GM23338 (cell line): ENCODE data around the gene ULBP3. TPM values are rescaled to one million over a fixed set of nuclear protein-coding genes. Genes with fewer than 3 reads are reported as not detected.

Experiments
- ATAC-seq: fragments of 200-7000 bp; cut with Tn5 transposase; 3 replicates; pipeline ENCODE4 v1.9.1; 2020
- DNase-seq: peaks from one replicate; pipeline ENCODE4 v3.0.0-alpha.2; 2015; ENCODE audit warnings: low spot score
- H2AFZ ChIP-seq: fragments of 200-600 bp; sonication (generic); 2 replicates; pipeline ENCODE4 v1.8.0; 2016; ENCODE audit warnings: antibody characterized with exemption, mild to moderate bottlenecking, moderate library complexity
- H3F3A ChIP-seq: fragments of 200-600 bp; sonication (generic); replicated peaks from 2 replicates; pipeline ENCODE4 v1.8.0; 2017; ENCODE audit warnings: antibody characterized with exemption, mixed run types, low read depth
- H3K27ac ChIP-seq: fragments of 200-600 bp; sonication (generic); 2 replicates; pipeline ENCODE4 v1.6.1; 2016; ENCODE audit warnings: low read depth
- H3K27me3 ChIP-seq: fragments of 200-600 bp; sonication (generic); 2 replicates; pipeline ENCODE4 v1.8.0; 2016; ENCODE audit warnings: mild to moderate bottlenecking, mixed run types, moderate library complexity; ENCODE audit not compliant: insufficient read depth
- H3K36me3 ChIP-seq: fragments of 200-600 bp; sonication (generic); 2 replicates; pipeline ENCODE4 v1.8.0; 2016; ENCODE audit warnings: mild to moderate bottlenecking; ENCODE audit not compliant: insufficient read depth
- H3K4me1 ChIP-seq: fragments of 200-600 bp; sonication (generic); 2 replicates; pipeline ENCODE4 v1.8.0; 2016; ENCODE audit warnings: mild to moderate bottlenecking, moderate library complexity; ENCODE audit not compliant: insufficient read depth
- H3K4me2 ChIP-seq: fragments of 200-600 bp; sonication (generic); 2 replicates; pipeline ENCODE4 v1.7.1; 2017; ENCODE audit warnings: mixed run types
- H3K4me3 ChIP-seq: fragments of 200-600 bp; sonication (generic); 2 replicates; pipeline ENCODE4 v1.6.1; 2016; ENCODE audit warnings: mixed run types
- H3K79me2 ChIP-seq: fragments of 200-600 bp; sonication (generic); replicated peaks from 2 replicates; pipeline ENCODE4 v1.8.0; 2017; ENCODE audit warnings: mild to moderate bottlenecking; ENCODE audit not compliant: insufficient read depth
- H3K9me2 ChIP-seq: fragments of 200-600 bp; sonication (generic); 2 replicates; pipeline ENCODE4 v1.8.0; 2017; ENCODE audit not compliant: insufficient read depth
- H4K20me1 ChIP-seq: fragments of 200-600 bp; sonication (generic); replicated peaks from 2 replicates; pipeline ENCODE4 v1.8.0; 2017; ENCODE audit warnings: mild to moderate bottlenecking; ENCODE audit not compliant: insufficient read depth
- H3K27ac Mint-ChIP-seq: 2 replicates; pipeline ENCODE4 v1.8.0; 2020; ENCODE audit warnings: inconsistent platforms, mild to moderate bottlenecking, moderate library complexity, mixed read lengths
- H3K27me3 Mint-ChIP-seq: 3 replicates; pipeline ENCODE4 v1.8.0; 2022; ENCODE audit warnings: low read depth, mild to moderate bottlenecking, moderate library complexity, mixed read lengths, inconsistent platforms; ENCODE audit not compliant: insufficient read depth, poor library complexity
- H3K36me3 Mint-ChIP-seq: 3 replicates; pipeline ENCODE4 v1.8.0; 2021; ENCODE audit warnings: low read depth, mild to moderate bottlenecking, inconsistent platforms, moderate library complexity, mixed read lengths
- H3K4me1 Mint-ChIP-seq: 3 replicates; pipeline ENCODE4 v1.8.0; 2020; ENCODE audit warnings: mild to moderate bottlenecking, inconsistent platforms, mixed read lengths
- H3K4me3 Mint-ChIP-seq: 3 replicates; pipeline ENCODE4 v1.8.0; 2021; ENCODE audit warnings: moderate library complexity, mild to moderate bottlenecking, inconsistent platforms, mixed read lengths
- H3K9me3 Mint-ChIP-seq: 3 replicates; pipeline ENCODE4 v1.8.0; 2020; ENCODE audit warnings: moderate library complexity, mild to moderate bottlenecking, inconsistent platforms, mixed read lengths
- CREB1 ChIP-seq: fragments of 250-450 bp; sonication (Bioruptor Pico); IDR thresholded peaks from 2 replicates; pipeline ENCODE4 v1.5.0; 2020; ENCODE audit warnings: low read depth, mild to moderate bottlenecking, moderate library complexity
- EZH2 ChIP-seq: fragments of 200-600 bp; sonication (generic); IDR thresholded peaks from one replicate; pipeline ENCODE4 v1.8.0; 2017; ENCODE audit warnings: antibody characterized with exemption, mild to moderate bottlenecking, low read depth; ENCODE audit not compliant: unreplicated experiment
- EZH2phosphoT487 ChIP-seq: fragments of 200-600 bp; sonication (generic); IDR thresholded peaks from one replicate; pipeline ENCODE4 v1.8.1; 2018; ENCODE audit warnings: antibody characterized with exemption; ENCODE audit not compliant: unreplicated experiment
- JUNB ChIP-seq: IDR thresholded peaks from one replicate; pipeline ENCODE4 v1.6.1; 2016; ENCODE audit warnings: antibody characterized with exemption; ENCODE audit not compliant: unreplicated experiment
- NANOG ChIP-seq: IDR thresholded peaks from 2 replicates; pipeline ENCODE4 v1.6.1; 2016; ENCODE audit warnings: antibody characterized with exemption, borderline replicate concordance
- POLR2AphosphoS5 ChIP-seq: IDR thresholded peaks from 2 replicates; pipeline ENCODE4 v1.6.1; 2016; ENCODE audit warnings: antibody characterized with exemption, low read depth
- STAT1 ChIP-seq: IDR thresholded peaks from one replicate; pipeline ENCODE4 v1.6.1; 2016; ENCODE audit warnings: antibody characterized with exemption; ENCODE audit not compliant: unreplicated experiment
- ZNF114 ChIP-seq: fragments of 250-450 bp; sonication (Bioruptor Pico); IDR thresholded peaks from 2 replicates; pipeline ENCODE4 v1.5.0; 2020; ENCODE audit warnings: mild to moderate bottlenecking, moderate library complexity
- ZNF331 ChIP-seq: fragments of 250-450 bp; sonication (Bioruptor Pico); IDR thresholded peaks from 2 replicates; pipeline ENCODE4 v1.5.0; 2020; ENCODE audit warnings: low read depth, mild to moderate bottlenecking, moderate library complexity
- polyA plus RNA-seq: library from polyadenylated mRNA; unstranded; fragments of >200 nt; fragmentation: Nextera tagmentation; extraction: Ambion mirVana; gene quantifications from 2 replicates; pipeline ENCODE4 v1.2.1, GENCODE V29; 2016
- total RNA-seq: library from RNA; depleted of rRNA; stranded (reverse); fragments of >200 nt; shearing (Covaris generic); gene quantifications from 2 replicates; pipeline ENCODE4 v1.2.3, GENCODE V29; 2014
- TF ChIP-seq, protein P1 (sequence below): fragments of 250-450 bp; sonication (Bioruptor Pico); IDR thresholded peaks from 2 replicates; pipeline ENCODE4 v1.5.0; 2020; ENCODE audit warnings: mild to moderate bottlenecking, moderate library complexity
- TF ChIP-seq, protein P2 (sequence below): IDR thresholded peaks from 2 replicates; pipeline ENCODE4 v1.6.1; 2016; ENCODE audit warnings: antibody characterized with exemption
- TF ChIP-seq, protein P3 (sequence below): IDR thresholded peaks from one replicate; pipeline ENCODE4 v1.6.1; 2018; ENCODE audit warnings: antibody characterized with exemption; ENCODE audit not compliant: unreplicated experiment
- TF ChIP-seq, protein P4 (sequence below), 2 experiments: fragments of 200-600 bp in 1 of 2; sonication (generic) in 1 of 2; conservative IDR thresholded peaks; 2 replicates each; pipeline versions ENCODE4 v1.5.1 to v1.6.1; 2016 to 2017; ENCODE audit warnings: antibody characterized with exemption in 2 of 2, low read depth in 2 of 2, mild to moderate bottlenecking in 2 of 2, moderate library complexity in 1 of 2

Gene ULBP3
- total and polyA plus RNA-seq, 2 experiments from 2014 or later = 0.60 to 4.2 TPM

DNA sequence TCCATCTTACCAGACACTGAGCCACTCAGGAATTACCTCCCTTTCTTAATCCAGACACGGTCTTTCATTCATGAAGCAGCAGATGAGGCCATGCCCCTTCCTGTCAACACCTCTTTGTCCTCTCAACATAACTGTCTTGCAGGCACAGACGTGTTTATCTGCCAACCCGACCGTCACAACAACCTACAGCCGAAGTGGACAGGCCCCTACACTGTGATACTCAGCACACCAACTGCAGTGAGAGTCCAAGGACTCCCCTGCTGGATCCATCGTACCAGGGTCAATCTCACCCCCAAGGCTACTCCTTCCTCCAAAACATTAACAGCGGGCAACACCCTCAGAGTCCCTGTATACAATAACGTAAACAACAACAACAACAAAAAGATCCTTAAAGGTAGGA is 30.6 kb upstream of the ULBP3 start:
- DNase-seq (no peak), ATAC-seq (no peak)
- H3K36me3 ChIP-seq = no peaks in the 10 kb centered on the region
- no peak overlapping the region for H3K27ac ChIP-seq
- no peaks in the 10 kb centered on the region for H3K4me1 ChIP-seq
- no peak overlapping the region for H3K27ac Mint-ChIP-seq
- H3K27me3 Mint-ChIP-seq = peaks cover 4% of the 10 kb centered on the region
- H3F3A ChIP-seq = no peaks in the 10 kb centered on the region
- H2AFZ ChIP-seq = no peak overlapping the region
- no peaks in the 10 kb centered on the region for H3K9me3 Mint-ChIP-seq
- TF ChIP-seq EZH2 = no peak
- TF ChIP-seq JUNB = no peak
- TF ChIP-seq EZH2phosphoT487 = no peak
- TF ChIP-seq POLR2AphosphoS5 = no peak
- TF ChIP-seq, protein P1, sequence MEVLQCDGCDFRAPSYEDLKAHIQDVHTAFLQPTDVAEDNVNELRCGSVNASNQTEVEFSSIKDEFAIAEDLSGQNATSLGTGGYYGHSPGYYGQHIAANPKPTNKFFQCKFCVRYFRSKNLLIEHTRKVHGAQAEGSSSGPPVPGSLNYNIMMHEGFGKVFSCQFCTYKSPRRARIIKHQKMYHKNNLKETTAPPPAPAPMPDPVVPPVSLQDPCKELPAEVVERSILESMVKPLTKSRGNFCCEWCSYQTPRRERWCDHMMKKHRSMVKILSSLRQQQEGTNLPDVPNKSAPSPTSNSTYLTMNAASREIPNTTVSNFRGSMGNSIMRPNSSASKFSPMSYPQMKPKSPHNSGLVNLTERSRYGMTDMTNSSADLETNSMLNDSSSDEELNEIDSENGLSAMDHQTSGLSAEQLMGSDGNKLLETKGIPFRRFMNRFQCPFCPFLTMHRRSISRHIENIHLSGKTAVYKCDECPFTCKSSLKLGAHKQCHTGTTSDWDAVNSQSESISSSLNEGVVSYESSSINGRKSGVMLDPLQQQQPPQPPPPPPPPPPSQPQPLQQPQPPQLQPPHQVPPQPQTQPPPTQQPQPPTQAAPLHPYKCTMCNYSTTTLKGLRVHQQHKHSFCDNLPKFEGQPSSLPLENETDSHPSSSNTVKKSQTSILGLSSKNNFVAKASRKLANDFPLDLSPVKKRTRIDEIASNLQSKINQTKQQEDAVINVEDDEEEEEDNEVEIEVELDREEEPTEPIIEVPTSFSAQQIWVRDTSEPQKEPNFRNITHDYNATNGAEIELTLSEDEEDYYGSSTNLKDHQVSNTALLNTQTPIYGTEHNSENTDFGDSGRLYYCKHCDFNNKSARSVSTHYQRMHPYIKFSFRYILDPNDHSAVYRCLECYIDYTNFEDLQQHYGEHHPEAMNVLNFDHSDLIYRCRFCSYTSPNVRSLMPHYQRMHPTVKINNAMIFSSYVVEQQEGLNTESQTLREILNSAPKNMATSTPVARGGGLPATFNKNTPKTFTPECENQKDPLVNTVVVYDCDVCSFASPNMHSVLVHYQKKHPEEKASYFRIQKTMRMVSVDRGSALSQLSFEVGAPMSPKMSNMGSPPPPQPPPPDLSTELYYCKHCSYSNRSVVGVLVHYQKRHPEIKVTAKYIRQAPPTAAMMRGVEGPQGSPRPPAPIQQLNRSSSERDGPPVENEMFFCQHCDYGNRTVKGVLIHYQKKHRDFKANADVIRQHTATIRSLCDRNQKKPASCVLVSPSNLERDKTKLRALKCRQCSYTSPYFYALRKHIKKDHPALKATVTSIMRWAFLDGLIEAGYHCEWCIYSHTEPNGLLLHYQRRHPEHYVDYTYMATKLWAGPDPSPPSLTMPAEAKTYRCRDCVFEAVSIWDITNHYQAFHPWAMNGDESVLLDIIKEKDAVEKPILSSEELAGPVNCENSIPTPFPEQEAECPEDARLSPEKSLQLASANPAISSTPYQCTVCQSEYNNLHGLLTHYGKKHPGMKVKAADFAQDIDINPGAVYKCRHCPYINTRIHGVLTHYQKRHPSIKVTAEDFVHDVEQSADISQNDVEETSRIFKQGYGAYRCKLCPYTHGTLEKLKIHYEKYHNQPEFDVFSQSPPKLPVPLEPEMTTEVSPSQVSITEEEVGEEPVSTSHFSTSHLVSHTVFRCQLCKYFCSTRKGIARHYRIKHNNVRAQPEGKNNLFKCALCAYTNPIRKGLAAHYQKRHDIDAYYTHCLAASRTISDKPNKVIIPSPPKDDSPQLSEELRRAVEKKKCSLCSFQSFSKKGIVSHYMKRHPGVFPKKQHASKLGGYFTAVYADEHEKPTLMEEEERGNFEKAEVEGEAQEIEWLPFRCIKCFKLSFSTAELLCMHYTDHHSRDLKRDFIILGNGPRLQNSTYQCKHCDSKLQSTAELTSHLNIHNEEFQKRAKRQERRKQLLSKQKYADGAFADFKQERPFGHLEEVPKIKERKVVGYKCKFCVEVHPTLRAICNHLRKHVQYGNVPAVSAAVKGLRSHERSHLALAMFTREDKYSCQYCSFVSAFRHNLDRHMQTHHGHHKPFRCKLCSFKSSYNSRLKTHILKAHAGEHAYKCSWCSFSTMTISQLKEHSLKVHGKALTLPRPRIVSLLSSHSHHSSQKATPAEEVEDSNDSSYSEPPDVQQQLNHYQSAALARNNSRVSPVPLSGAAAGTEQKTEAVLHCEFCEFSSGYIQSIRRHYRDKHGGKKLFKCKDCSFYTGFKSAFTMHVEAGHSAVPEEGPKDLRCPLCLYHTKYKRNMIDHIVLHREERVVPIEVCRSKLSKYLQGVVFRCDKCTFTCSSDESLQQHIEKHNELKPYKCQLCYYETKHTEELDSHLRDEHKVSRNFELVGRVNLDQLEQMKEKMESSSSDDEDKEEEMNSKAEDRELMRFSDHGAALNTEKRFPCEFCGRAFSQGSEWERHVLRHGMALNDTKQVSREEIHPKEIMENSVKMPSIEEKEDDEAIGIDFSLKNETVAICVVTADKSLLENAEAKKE (CRISPR knock-in tag) = no peak
- TF ChIP-seq ZNF331 = no peak
- no peak for TF ChIP-seq STAT1
- TF ChIP-seq NANOG = no peak
- TF ChIP-seq, protein P2, sequence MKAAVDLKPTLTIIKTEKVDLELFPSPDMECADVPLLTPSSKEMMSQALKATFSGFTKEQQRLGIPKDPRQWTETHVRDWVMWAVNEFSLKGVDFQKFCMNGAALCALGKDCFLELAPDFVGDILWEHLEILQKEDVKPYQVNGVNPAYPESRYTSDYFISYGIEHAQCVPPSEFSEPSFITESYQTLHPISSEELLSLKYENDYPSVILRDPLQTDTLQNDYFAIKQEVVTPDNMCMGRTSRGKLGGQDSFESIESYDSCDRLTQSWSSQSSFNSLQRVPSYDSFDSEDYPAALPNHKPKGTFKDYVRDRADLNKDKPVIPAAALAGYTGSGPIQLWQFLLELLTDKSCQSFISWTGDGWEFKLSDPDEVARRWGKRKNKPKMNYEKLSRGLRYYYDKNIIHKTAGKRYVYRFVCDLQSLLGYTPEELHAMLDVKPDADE = no peak
- TF ChIP-seq ZNF114 (CRISPR knock-in tag) = no peak
- TF ChIP-seq, protein P3, sequence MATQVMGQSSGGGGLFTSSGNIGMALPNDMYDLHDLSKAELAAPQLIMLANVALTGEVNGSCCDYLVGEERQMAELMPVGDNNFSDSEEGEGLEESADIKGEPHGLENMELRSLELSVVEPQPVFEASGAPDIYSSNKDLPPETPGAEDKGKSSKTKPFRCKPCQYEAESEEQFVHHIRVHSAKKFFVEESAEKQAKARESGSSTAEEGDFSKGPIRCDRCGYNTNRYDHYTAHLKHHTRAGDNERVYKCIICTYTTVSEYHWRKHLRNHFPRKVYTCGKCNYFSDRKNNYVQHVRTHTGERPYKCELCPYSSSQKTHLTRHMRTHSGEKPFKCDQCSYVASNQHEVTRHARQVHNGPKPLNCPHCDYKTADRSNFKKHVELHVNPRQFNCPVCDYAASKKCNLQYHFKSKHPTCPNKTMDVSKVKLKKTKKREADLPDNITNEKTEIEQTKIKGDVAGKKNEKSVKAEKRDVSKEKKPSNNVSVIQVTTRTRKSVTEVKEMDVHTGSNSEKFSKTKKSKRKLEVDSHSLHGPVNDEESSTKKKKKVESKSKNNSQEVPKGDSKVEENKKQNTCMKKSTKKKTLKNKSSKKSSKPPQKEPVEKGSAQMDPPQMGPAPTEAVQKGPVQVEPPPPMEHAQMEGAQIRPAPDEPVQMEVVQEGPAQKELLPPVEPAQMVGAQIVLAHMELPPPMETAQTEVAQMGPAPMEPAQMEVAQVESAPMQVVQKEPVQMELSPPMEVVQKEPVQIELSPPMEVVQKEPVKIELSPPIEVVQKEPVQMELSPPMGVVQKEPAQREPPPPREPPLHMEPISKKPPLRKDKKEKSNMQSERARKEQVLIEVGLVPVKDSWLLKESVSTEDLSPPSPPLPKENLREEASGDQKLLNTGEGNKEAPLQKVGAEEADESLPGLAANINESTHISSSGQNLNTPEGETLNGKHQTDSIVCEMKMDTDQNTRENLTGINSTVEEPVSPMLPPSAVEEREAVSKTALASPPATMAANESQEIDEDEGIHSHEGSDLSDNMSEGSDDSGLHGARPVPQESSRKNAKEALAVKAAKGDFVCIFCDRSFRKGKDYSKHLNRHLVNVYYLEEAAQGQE = no peak
- TF ChIP-seq CREB1 (CRISPR knock-in tag) = no peak
- TF ChIP-seq, protein P4, sequence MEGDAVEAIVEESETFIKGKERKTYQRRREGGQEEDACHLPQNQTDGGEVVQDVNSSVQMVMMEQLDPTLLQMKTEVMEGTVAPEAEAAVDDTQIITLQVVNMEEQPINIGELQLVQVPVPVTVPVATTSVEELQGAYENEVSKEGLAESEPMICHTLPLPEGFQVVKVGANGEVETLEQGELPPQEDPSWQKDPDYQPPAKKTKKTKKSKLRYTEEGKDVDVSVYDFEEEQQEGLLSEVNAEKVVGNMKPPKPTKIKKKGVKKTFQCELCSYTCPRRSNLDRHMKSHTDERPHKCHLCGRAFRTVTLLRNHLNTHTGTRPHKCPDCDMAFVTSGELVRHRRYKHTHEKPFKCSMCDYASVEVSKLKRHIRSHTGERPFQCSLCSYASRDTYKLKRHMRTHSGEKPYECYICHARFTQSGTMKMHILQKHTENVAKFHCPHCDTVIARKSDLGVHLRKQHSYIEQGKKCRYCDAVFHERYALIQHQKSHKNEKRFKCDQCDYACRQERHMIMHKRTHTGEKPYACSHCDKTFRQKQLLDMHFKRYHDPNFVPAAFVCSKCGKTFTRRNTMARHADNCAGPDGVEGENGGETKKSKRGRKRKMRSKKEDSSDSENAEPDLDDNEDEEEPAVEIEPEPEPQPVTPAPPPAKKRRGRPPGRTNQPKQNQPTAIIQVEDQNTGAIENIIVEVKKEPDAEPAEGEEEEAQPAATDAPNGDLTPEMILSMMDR (conservative IDR thresholded peaks at IDR 0.05; ENCODE audit: low read depth in 2 of 2) = no peak
- no peak overlapping the region for H3K4me3 ChIP-seq
- no peaks in the 10 kb centered on the region for H4K20me1 ChIP-seq
- H3K4me2 ChIP-seq = no peak overlapping the region
- H3K79me2 ChIP-seq = no peaks in the 10 kb centered on the region
- H3K4me3 Mint-ChIP-seq = no peak overlapping the region
- no peaks in the 10 kb centered on the region for H3K36me3 Mint-ChIP-seq
- H3K4me1 Mint-ChIP-seq = no peaks in the 10 kb centered on the region
- H3K27me3 ChIP-seq = no peaks in the 10 kb centered on the region
- H3K9me2 ChIP-seq = no peaks in the 10 kb centered on the region
